GM18499 (cell line): ENCODE data around the gene SLITRK4.

Experiments
- ATAC-seq: cut with Tn5 transposase; IDR thresholded peaks from one replicate; pipeline ENCODE4 v1.9.1; 2021; ENCODE audit warnings: moderate number of reproducible peaks; ENCODE audit not compliant: insufficient read depth, unreplicated experiment

Gene SLITRK4

GRCh38 chrX:143635915-143636314, at the start of gene SLITRK4:
TSS of gene SLITRK4 (minus strand) at chrX:143636101. CDS start at chrX:143631108, 4,993 bp downstream.
- ATAC-seq = no peak

- ATAC-seq = no peak
Observed at GRCh38 chrX:143683486-143683885, 47.6 kb upstream of the SLITRK4 start.

GRCh38 chrX:143674926-143675325, 39.0 kb upstream of the SLITRK4 start:
- ATAC-seq = no peak

- ATAC-seq = no peak
Observed at GRCh38 chrX:143669395-143669794, 33.5 kb upstream of the SLITRK4 start.

GRCh38 chrX:143664302-143664701, 28.4 kb upstream of the SLITRK4 start:
- ATAC-seq = no peak

GRCh38 chrX:143663755-143664154, 27.9 kb upstream of the SLITRK4 start:
- no peak for ATAC-seq

- ATAC-seq = no peak
Observed at GRCh38 chrX:143661286-143661685, 25.4 kb upstream of the SLITRK4 start.

GRCh38 chrX:143648705-143649104, 12.8 kb upstream of the SLITRK4 start:
- peak; percentile 52 for ATAC-seq

- ATAC-seq = no peak
Observed at GRCh38 chrX:143642426-143642825, 6.5 kb upstream of the SLITRK4 start.

GRCh38 chrX:143636831-143637230, 930 bp upstream of the SLITRK4 start:
- no peak for ATAC-seq

- no peak for ATAC-seq
Observed at GRCh38 chrX:143634663-143635455, 1.0 kb downstream of the SLITRK4 start.

GRCh38 chrX:143634309-143634662, 1.6 kb downstream of the SLITRK4 start:
- ATAC-seq = no peak

GRCh38 chrX:143633461-143634308, 2.2 kb downstream of the SLITRK4 start:
- no peak for ATAC-seq

GRCh38 chrX:143632625-143633410, 3.1 kb downstream of the SLITRK4 start:
- ATAC-seq = no peak

- no peak for ATAC-seq
Observed at GRCh38 chrX:143623657-143624056, 12.2 kb downstream of the SLITRK4 start.

GRCh38 chrX:143621276-143621675, 14.6 kb downstream of the SLITRK4 start:
- ATAC-seq = no peak

GRCh38 chrX:143615851-143616250, 20.1 kb downstream of the SLITRK4 start:
- no peak for ATAC-seq

GRCh38 chrX:143601809-143602208, 34.1 kb downstream of the SLITRK4 start:
- no peak for ATAC-seq

GRCh38 chrX:143581240-143581639, 54.7 kb downstream of the SLITRK4 start:
- no peak for ATAC-seq

GRCh38 chrX:143580266-143580665, 55.6 kb downstream of the SLITRK4 start:
- ATAC-seq = no peak
